HepG2 (cell line): Measurements from ENCODE around the gene EPX. TPM values are rescaled to one million over a fixed set of nuclear protein-coding genes. Genes with fewer than 3 reads are reported as not detected.

Experiments
- ATAC-seq: fragments of 200-7000 bp; cut with Tn5 transposase; 3 replicates; pipeline ENCODE4 v1.9.1; 2020; ENCODE audit warnings: mild to moderate bottlenecking, moderate library complexity
- BruUV-seq: library from RNA; stranded (reverse); fragments of 400-500 nt; replicated peaks from 2 replicates; lab custom pipeline; 2021; lab: Mats Ljungman, UMichigan
- CTCF ChIA-PET: fragments of 300-600 bp; formaldehyde crosslinking; extraction: SDS; loops from one replicate; lab custom pipeline; 2021; ENCODE audit warnings: low total read pairs, inconsistent platforms, low intra/inter-chr PET ratio; lab: Yijun Ruan, JAX
- POLR2A ChIA-PET: fragments of 350-600 bp; sonication (Branson Sonifier 250); formaldehyde crosslinking; loops from one replicate; lab custom pipeline; 2020; ENCODE audit warnings: antibody characterized with exemption, inconsistent platforms; lab: Yijun Ruan, JAX
- DNase-seq: peaks from one replicate; pipeline ENCODE4 v3.0.0-alpha.2; 2015; ENCODE audit warnings: low spot score
- FAIRE-seq: peaks from 3 replicates; lab custom pipeline; 2011; peaks lifted over from hg19 to GRCh38; lab: Jason Lieb, UNC
- H2AFZ ChIP-seq: one replicate; pipeline ENCODE4 v1.6.1; 2011; ENCODE audit warnings: low read length, inconsistent platforms
- H3K27ac ChIP-seq: fragments of 300-600 bp; 3 replicates; pipeline ENCODE4 v1.8.0; 2011; ENCODE audit warnings: mixed run types, mild to moderate bottlenecking, mixed read lengths, low read length, inconsistent platforms; ENCODE audit not compliant: insufficient read depth; ENCODE audit errors: extremely low read length
- H3K27me3 ChIP-seq, 2 experiments: fragments of 200-600 bp in 1 of 2; 2 replicates in 1 of 2; 3 replicates in 1 of 2; pipeline versions ENCODE4 v1.6.0 to v1.8.0; 2011; ENCODE audit warnings: low read length in 2 of 2, mild to moderate bottlenecking in 2 of 2, moderate library complexity in 2 of 2, inconsistent platforms in 1 of 2; ENCODE audit not compliant: insufficient read depth in 2 of 2, control insufficient read depth in 1 of 2
- H3K36me3 ChIP-seq, 2 experiments: fragments of 200-600 bp in 1 of 2; replicated peaks in 1 of 2; 2 replicates in 1 of 2; 3 replicates in 1 of 2; pipeline versions ENCODE4 v1.5.1 to v1.8.0; 2011; ENCODE audit warnings: low read length in 2 of 2, inconsistent platforms in 1 of 2; ENCODE audit not compliant: insufficient read depth in 2 of 2, control insufficient read depth in 1 of 2
- H3K4me1 ChIP-seq: 2 replicates; pipeline ENCODE4 v1.5.1; 2012; ENCODE audit warnings: low read length, inconsistent platforms; ENCODE audit not compliant: insufficient read depth
- H3K4me2 ChIP-seq: 2 replicates; pipeline ENCODE4 v1.6.0; 2011; ENCODE audit warnings: low read depth, low read length, inconsistent platforms
- H3K4me3 ChIP-seq, 3 experiments: fragments of 200-600 bp in 1 of 3; sonication (generic), shearing (Covaris generic) in 1 of 3; replicated peaks in 1 of 3; 2 replicates each; pipeline ENCODE4 v1.5.1; 2011 to 2016; ENCODE audit warnings: low read length in 3 of 3, inconsistent platforms in 2 of 3, low read depth in 2 of 3, mild to moderate bottlenecking in 2 of 3, control low read depth in 1 of 3, mixed read lengths in 1 of 3; ENCODE audit not compliant: insufficient read depth in 1 of 3
- H3K79me2 ChIP-seq: one replicate; pipeline ENCODE4 v1.6.1; 2011; ENCODE audit warnings: low read length, inconsistent platforms; ENCODE audit not compliant: insufficient read depth
- H3K9ac ChIP-seq: 2 replicates; pipeline ENCODE4 v1.6.0; 2011; ENCODE audit warnings: mild to moderate bottlenecking, low read depth, low read length, inconsistent platforms; ENCODE audit not compliant: insufficient read depth
- H3K9me3 ChIP-seq: 2 replicates; pipeline ENCODE4 v1.5.1; 2012; ENCODE audit warnings: mild to moderate bottlenecking, low read length
- H4K20me1 ChIP-seq: 2 replicates; pipeline ENCODE4 v1.6.0; 2011; ENCODE audit warnings: inconsistent platforms, mild to moderate bottlenecking, low read length, moderate library complexity; ENCODE audit not compliant: insufficient read depth
- BCLAF1 ChIP-seq: fragments of 450-650 bp; IDR thresholded peaks from 2 replicates; pipeline ENCODE4 v1.6.1; 2017; ENCODE audit warnings: mild to moderate bottlenecking
- LBX2 ChIP-seq: sonication (generic); formaldehyde crosslinking; IDR thresholded peaks from 2 replicates; pipeline ENCODE4 v1.5.0; 2020; ENCODE audit warnings: missing genetic modification reagents, mild to moderate bottlenecking, borderline replicate concordance
- MATR3 ChIP-seq: sonication (generic); formaldehyde crosslinking; IDR thresholded peaks from 2 replicates; pipeline ENCODE4 v1.4.0; 2020; ENCODE audit warnings: missing genetic modification reagents
- REL ChIP-seq: sonication (generic); formaldehyde crosslinking; conservative IDR thresholded peaks from 2 replicates; pipeline ENCODE4 v1.8.0; 2022; ENCODE audit warnings: mild to moderate bottlenecking, missing genetic modification reagents, moderate library complexity
- SNAPC5 ChIP-seq: sonication (generic); formaldehyde crosslinking; IDR thresholded peaks from 2 replicates; pipeline ENCODE4 v1.8.1; 2023; ENCODE audit warnings: mild to moderate bottlenecking, missing genetic modification reagents, borderline replicate concordance
- STAG1 ChIP-seq: sonication (generic); formaldehyde crosslinking; IDR thresholded peaks from 2 replicates; pipeline ENCODE4 v1.4.0; 2020; ENCODE audit warnings: missing genetic modification reagents
- STAT6 ChIP-seq: sonication (generic); formaldehyde crosslinking; IDR thresholded peaks from 2 replicates; pipeline ENCODE4 v1.4.0; 2020; ENCODE audit warnings: missing genetic modification reagents, mild to moderate bottlenecking, borderline replicate concordance
- ZC3H4 ChIP-seq: sonication (generic); formaldehyde crosslinking; IDR thresholded peaks from 2 replicates; pipeline ENCODE4 v1.4.0; 2020; ENCODE audit warnings: missing genetic modification reagents, borderline replicate concordance
- ZEB1 ChIP-seq: IDR thresholded peaks from 2 replicates; pipeline ENCODE4 v1.6.1; 2012; ENCODE audit warnings: mild to moderate bottlenecking, low read depth, inconsistent platforms; ENCODE audit not compliant: insufficient replicate concordance
- ZFY ChIP-seq: sonication (generic); formaldehyde crosslinking; IDR thresholded peaks from 2 replicates; pipeline ENCODE4 v1.4.0; 2020; ENCODE audit warnings: missing genetic modification reagents
- ZNF205 ChIP-seq: IDR thresholded peaks from 2 replicates; pipeline ENCODE4 v1.6.1; 2018; ENCODE audit warnings: missing biosample characterization, missing genetic modification reagents
- ZNF550 ChIP-seq: sonication (generic); formaldehyde crosslinking; IDR thresholded peaks from 2 replicates; pipeline ENCODE4 v1.4.0; 2020; ENCODE audit warnings: mild to moderate bottlenecking, missing genetic modification reagents, borderline replicate concordance
- ZNF704 ChIP-seq: sonication (generic); formaldehyde crosslinking; IDR thresholded peaks from 2 replicates; pipeline ENCODE4 v1.8.1; 2023; ENCODE audit warnings: mild to moderate bottlenecking, inconsistent platforms, moderate library complexity, missing genetic modification reagents, borderline replicate concordance
- ZNF784 ChIP-seq: sonication (generic); formaldehyde crosslinking; IDR thresholded peaks from 2 replicates; pipeline ENCODE4 v1.5.1; 2020; ENCODE audit warnings: missing genetic modification reagents, mild to moderate bottlenecking, borderline replicate concordance
- ZNF891 ChIP-seq: sonication (generic); formaldehyde crosslinking; IDR thresholded peaks from 2 replicates; pipeline ENCODE4 v1.5.0; 2020; ENCODE audit warnings: mild to moderate bottlenecking, missing genetic modification reagents
- WGBS: methylation state at CpG from one replicate; pipeline ENCODE4 v1.1.6; 2017; ENCODE audit warnings: low lambda C conversion rate; 5-methylcytosine and 5-hydroxymethylcytosine counted together
- in situ Hi-C: cut with HindIII; loops from 2 replicates; pipeline ENCODE4 v1.10.0; 2017; ENCODE audit warnings: low pct_unique_long_range_greater_than_20kb; ENCODE audit not compliant: extremely low pct_ligation_motif_present
- intact Hi-C: fragments of 100-400 bp; cut with micrococcal nuclease; formaldehyde crosslinking; loops from one replicate; pipeline ENCODE4 v1.10.0; 2022; ENCODE audit not compliant: unreplicated experiment
- polyA plus RNA-seq, 8 experiments: library from polyadenylated mRNA; depleted of rRNA in 3 of 8; stranded (reverse) in 7 of 8; unstranded in 1 of 8; fragments of >200 nt; fragmentation: Illumina TruSeq in 4 of 8; extraction: Trizol in 4 of 8; gene quantifications; 2 replicates each; pipeline versions ENCODE4 v1.2.1 to v1.2.3, GENCODE V29; 2011 to 2016; ENCODE audit warnings: low read depth in 4 of 8, missing spikeins in 1 of 8, mixed read lengths in 1 of 8; ENCODE audit not compliant: insufficient read depth in 1 of 8
- total RNA-seq, 5 experiments: library from RNA; depleted of rRNA; stranded (reverse); fragments of >200 nt; fragmentation: Illumina TruSeq; extraction: Trizol; gene quantifications; 2 replicates each; pipeline ENCODE4 v1.2.3, GENCODE V29; 2016; ENCODE audit warnings: low read depth in 1 of 5

EPX gene
- total and polyA plus RNA-seq, 2 of the 13 experiments (the other 11 are each of a cell fraction or from before 2014, with no cell fraction given): not detected

- TF ChIP-seq SNAPC5: no peak
- no peak for TF ChIP-seq REL
- no peak for TF ChIP-seq STAG1 (CRISPR knock-in tag)
- no peak for TF ChIP-seq ZFY (CRISPR knock-in tag)
- no peak for TF ChIP-seq ZC3H4 (CRISPR knock-in tag)
- TF ChIP-seq, all 625 proteins: peak for 0
These were observed 14.9 kb downstream of the EPX start (continued) for GRCh38 chr17:58207451-58207850.

- Histone ChIP-seq H3K4me1 (no peaks in the 10 kb centered on the region), H3K79me2 (no peaks in the 10 kb centered on the region), H3K36me3 (peaks cover 13 to 45% of the 10 kb centered on the region in 2 experiments), H3K4me2 (no peak overlapping the region), H3K9ac (no peak overlapping the region), H3K27me3 (no peaks in the 10 kb centered on the region), H4K20me1 (no peaks in the 10 kb centered on the region), H2AFZ (no peak overlapping the region), H3K4me3 (no peak overlapping the region), H3K27ac (no peak overlapping the region), H3K9me3 (no peaks in the 10 kb centered on the region)
- CTCF ChIA-PET: no interaction called here
- DNase-seq (no peak), FAIRE-seq (no peak), ATAC-seq (no peak)
- intact Hi-C loops (no loop called here), in situ Hi-C loops (no loop called here)
- 90% methylated on average over 5 of the region's 5 CpGs for WGBS
- no TSS peak for BruUV-seq
- POLR2A ChIA-PET: interaction anchor here (0.9 kb wide), 1 partner anchor 11 kb away, joined by 3 read pairs; the partner anchor contains the start of gene MKS1
- no peak for TF ChIP-seq ZNF891 (CRISPR knock-in tag)
- TF ChIP-seq MATR3: no peak
- TF ChIP-seq LBX2 (CRISPR knock-in tag): no peak
- TF ChIP-seq STAT6: no peak
- TF ChIP-seq ZEB1: no peak
- TF ChIP-seq ZNF550 (CRISPR knock-in tag): no peak
- TF ChIP-seq ZNF784: no peak
- no peak for TF ChIP-seq BCLAF1
- TF ChIP-seq ZNF205 (CRISPR knock-in tag): no peak
- TF ChIP-seq ZNF704 (CRISPR knock-in tag): no peak
These were observed 15.8 kb downstream of the EPX start for GRCh38 chr17:58208344-58208743.
